ENCODE data around the gene EIF1AX.
"Not testable (repeated sequence)": the region's sequence is repeated elsewhere in the genome, so short reads cannot be mapped to it uniquely, and the experiment has no call there.

EIF1AX gene

GRCh38 chrX:20126833-20127232, 14.8 kb downstream of the EIF1AX start:
- not testable (repeated sequence) for DNase-seq

DNA sequence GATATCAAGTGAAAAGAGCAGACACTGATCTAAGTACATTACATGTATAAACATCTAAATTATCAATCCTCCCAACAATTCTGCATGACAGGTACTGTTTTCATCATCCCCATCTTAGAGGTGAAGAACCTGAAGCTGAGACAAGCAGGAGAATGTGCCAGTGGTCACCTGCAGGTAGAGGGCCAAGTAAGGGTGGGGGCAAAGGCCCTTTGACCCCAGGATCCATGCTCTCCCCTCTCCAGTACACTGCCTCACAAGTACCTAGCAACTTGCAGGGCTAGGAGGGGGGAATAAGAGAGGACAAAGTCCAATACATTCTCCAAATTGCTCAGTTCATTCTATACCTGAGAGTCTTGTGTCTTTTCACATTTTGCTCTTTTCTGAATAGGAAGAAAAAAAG, 16.7 kb downstream of the EIF1AX start:
- DNase-seq: no peak

DNA sequence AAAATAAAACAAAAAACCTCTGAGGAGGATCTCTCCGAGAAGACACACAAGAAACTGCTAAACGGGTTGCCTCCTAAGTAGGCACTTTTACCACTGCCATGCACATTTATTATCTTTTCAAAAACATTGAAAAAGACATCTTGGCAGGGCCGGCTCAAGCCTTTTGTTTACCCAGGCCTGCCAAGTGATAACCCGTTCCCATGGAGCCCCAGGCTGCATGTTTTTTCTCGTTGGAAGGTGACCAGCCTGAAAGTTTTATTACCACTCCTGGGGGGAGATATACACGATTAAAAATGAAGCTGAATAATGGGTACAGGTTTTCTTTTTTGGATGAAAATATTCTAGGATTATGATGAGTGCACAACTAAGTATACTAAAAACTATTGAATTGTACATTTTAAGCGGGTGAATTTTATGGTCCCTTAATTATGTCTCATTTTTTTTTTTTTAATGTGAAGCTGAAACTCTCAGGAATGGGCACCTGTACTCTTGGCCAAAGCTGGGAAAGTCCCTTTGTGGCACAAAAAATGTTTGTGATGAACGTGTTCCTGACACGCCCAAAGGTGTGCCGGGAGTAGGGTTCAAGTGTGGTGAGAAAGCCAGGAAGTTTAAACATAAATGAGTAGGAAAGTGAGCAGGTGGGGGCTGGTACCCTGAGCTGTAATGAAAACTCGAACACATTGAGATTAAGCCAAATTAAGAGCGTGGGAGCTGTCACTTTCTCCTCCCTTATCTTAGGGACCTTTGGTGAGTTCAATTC, 23.4 kb downstream of the EIF1AX start:
- DNase-seq: no peak

DNA sequence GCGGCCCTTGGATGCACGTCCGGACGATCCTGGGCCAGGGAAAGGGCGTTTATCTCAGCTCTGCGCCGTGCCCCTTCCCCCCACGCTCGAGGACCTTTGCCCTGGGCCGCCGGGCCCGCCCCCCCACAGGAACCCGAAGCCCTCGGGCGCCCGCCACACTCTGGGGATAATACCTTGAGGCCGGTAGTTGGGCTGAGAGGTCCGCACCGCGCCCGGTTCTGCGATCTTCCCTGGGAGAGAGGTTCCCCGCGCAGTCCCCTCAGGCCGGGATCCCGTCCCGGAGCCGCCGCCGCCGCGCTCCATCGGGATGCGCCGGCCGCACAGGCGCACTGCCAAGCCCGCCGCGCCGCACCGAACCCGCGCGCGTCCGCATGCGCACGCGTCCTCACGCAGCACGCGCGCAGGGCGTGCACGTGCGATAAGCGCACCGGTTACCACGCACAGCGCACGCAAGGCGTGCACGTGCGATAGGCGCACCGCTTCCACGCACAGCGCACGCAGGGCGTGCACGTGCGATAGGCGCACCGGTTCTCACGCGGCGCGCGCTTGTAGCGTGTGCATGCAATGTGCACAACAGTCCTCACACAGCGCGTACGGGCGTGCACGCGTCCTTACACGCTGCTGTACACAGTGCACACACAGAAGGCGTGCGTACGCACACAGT, 24.9 kb downstream of the EIF1AX start, which contains the start of gene MAP7D2:
MAP7D2 (minus strand) TSS at position 331 of the 664 bp plus-strand sequence; CDS start at position 303, 28 bp downstream.
- no peak for DNase-seq

DNA sequence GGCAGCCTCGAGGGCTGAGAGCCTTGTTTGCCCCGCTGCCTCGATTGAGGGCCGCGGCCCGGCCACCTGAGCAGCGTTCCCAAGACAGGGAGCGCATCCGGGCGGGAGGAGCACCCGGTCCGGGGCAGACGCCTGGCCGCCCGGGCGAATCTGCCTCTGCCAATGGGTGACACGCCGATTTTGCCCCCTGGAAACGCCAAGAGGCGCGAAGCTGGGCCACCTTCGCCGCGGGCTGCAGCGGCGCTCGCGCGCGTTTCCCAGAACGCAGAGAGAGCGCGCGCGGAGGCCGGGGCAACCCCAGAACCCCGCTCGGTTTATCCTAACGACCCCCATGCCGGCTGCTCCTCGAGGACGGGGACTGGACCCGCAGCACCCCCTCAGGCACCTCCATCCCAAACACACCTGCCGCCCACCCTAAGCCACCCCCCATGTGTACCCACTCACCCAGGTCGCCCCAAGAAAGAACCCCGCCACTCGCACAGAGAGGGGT, 25.5 kb downstream of the EIF1AX start:
- DNase-seq: no peak

- no peak for DNase-seq
Observed at GRCh38 chrX:20112022-20112774, 29.4 kb downstream of the EIF1AX start.

DNA sequence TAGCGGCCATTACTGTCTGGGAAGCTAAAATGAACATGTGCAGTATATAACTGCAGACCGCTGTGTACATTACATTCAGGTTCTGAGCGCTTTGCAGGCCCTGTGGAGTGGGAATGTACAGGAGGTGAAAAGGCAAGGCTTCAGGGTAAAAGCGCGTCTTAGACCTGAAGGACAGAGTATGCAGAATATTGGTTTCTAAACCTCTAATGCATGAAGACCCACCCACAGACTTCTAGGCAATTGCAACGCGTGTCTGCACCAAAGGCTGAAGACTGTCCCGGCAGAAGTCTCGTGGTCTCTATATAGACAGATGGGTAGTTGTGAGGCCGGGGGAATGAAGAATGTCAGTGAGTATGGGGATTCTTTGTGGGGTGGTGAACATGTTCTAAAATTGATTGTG, 30.4 kb downstream of the EIF1AX start:
- no peak for DNase-seq

DNA sequence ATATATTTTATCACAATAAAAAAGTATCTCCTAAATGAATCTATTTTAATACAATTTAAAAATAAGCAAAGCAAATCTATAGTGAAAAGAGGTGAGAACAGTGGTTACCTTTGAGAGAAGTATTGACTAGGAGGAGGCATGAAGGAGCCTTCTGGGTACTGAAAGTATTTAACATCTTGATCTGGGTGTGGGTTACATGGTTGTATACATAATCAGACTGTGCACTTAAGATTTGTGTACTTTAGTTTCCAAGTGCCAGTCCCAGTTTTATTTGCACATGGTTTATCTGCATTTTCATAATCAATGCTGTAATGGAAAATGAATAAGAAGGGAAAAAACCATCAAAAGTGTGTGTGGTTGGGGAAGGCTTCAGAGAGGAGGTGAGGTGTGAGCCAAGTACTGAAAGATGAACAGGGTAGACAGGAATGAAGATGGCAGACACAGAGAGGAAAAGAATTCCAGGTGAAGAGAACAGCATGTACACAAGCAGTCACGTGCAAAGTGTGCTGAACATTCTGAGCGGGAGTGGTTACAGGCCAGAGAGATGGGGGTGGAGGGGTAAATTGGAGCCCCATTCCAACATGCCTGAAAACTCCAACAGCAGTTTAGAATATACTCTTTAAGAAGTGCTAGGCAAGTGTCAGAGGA, 39.6 kb downstream of the EIF1AX start:
- DNase-seq: no peak

DNA sequence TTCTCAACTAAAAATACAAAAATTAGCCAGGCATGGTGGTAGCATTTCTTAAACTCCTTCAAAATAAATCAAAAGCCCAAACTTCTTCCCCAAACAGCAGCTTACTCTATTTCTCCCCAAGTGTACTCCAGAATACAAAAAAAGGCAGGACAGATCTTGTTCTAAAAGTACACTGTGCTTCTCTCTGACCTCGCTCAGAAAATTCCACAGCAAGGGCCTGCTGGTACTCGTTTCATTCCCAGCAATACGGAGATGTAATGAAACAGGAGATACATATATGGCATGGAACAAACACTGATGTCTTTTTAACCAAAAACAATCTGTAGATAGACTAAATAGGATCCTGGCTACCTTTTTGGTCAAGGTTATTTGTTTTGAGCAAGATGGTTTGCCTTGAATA, 50.1 kb downstream of the EIF1AX start:
- no peak for DNase-seq

DNA sequence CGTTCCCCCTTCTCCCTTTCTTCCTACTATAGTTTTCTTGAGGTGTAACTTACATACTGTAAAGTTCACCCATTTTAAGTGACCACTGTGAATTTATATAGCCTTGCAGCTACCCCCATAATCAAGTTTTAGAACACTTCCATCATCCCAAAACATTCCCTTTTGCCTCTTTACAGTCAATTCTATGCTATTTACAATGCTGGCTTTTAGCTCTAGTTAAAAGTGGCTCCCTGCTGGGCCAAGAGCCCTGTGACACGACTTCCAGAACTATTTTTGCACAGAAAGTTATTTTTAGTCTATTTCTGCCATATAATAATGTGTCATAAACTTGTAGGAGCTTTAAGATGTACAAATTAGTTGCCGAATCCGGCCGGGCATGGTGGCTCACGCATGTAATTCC, 51.8 kb downstream of the EIF1AX start:
- DNase-seq: no peak

DNA sequence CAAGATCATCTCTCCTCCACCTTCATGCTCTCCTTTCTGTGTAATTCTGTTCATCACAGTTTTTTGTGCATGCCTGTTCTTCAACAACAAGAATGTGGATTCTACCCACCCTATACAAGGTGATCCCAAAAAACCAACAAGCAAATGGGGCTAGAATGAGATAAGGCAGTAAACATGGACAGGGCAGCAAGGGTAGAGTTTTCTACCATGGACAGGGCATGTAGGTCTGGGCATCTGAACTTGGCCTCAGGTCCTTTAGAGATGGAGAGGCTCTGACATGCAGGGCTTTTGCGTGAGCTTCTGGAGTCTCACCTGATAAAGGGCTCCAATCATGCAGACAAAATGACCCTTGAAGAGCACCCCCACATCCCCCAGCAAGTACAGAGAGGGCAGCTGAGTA, 61.4 kb downstream of the EIF1AX start:
- no peak for DNase-seq
